WTC11 (cell line): ENCODE measurements around the gene ZDHHC4.

Source experiments
- CREB1 ChIP-seq: sonication (generic); formaldehyde crosslinking; IDR thresholded peaks from 2 replicates; pipeline ENCODE4 v1.8.0; 2023; ENCODE audit warnings: mild to moderate bottlenecking, missing genetic modification reagents
- FOXJ3 ChIP-seq: sonication (generic); formaldehyde crosslinking; IDR thresholded peaks from 2 replicates; pipeline ENCODE4 v1.9.0; 2021; ENCODE audit warnings: missing genetic modification reagents, mild to moderate bottlenecking, borderline replicate concordance
- JUN ChIP-seq: sonication (generic); formaldehyde crosslinking; IDR thresholded peaks from 2 replicates; pipeline ENCODE4 v1.8.0; 2023; ENCODE audit warnings: mild to moderate bottlenecking, missing genetic modification reagents
- NFATC4 ChIP-seq: fragments of 250-450 bp; sonication (Bioruptor Pico); IDR thresholded peaks from 2 replicates; pipeline ENCODE4 v1.9.0; 2021; ENCODE audit warnings: mild to moderate bottlenecking
- RELA ChIP-seq: sonication (generic); formaldehyde crosslinking; IDR thresholded peaks from 2 replicates; pipeline ENCODE4 v1.8.1; 2022; ENCODE audit warnings: missing genetic modification reagents, mild to moderate bottlenecking, borderline replicate concordance
- SP1 ChIP-seq: sonication (generic); formaldehyde crosslinking; conservative IDR thresholded peaks from 2 replicates; pipeline ENCODE4 v1.8.1; 2022; ENCODE audit warnings: missing genetic modification reagents
- TEAD4 ChIP-seq: sonication (generic); formaldehyde crosslinking; IDR thresholded peaks from 2 replicates; pipeline ENCODE4 v1.8.0; 2022; ENCODE audit warnings: mild to moderate bottlenecking, missing genetic modification reagents
- ZNF263 ChIP-seq: sonication (generic); formaldehyde crosslinking; IDR thresholded peaks from 2 replicates; pipeline ENCODE4 v1.8.1; 2022; ENCODE audit warnings: low read depth, mild to moderate bottlenecking, moderate library complexity, missing genetic modification reagents
- ZNF396 ChIP-seq: fragments of 250-450 bp; sonication (Bioruptor Pico); IDR thresholded peaks from 2 replicates; pipeline ENCODE4 v1.8.0; 2021; ENCODE audit warnings: mild to moderate bottlenecking, moderate library complexity, borderline replicate concordance
- TF ChIP-seq, protein P1 (sequence below): fragments of 200-600 bp; IDR thresholded peaks from 2 replicates; pipeline ENCODE4 v1.8.0; 2022; ENCODE audit warnings: antibody characterized with exemption
- TF ChIP-seq, protein P2 (sequence below): sonication (generic); formaldehyde crosslinking; IDR thresholded peaks from 2 replicates; pipeline ENCODE4 v1.8.1; 2023; ENCODE audit warnings: mild to moderate bottlenecking, missing genetic modification reagents
- TF ChIP-seq, protein P3 (sequence below): sonication (generic); formaldehyde crosslinking; IDR thresholded peaks from 2 replicates; pipeline ENCODE4 v1.8.0; 2022; ENCODE audit warnings: mild to moderate bottlenecking, missing genetic modification reagents
- TF ChIP-seq, protein P4 (sequence below): sonication (generic); formaldehyde crosslinking; IDR thresholded peaks from 2 replicates; pipeline ENCODE4 v1.8.1; 2022; ENCODE audit warnings: mild to moderate bottlenecking, moderate library complexity, missing genetic modification reagents

DNA sequence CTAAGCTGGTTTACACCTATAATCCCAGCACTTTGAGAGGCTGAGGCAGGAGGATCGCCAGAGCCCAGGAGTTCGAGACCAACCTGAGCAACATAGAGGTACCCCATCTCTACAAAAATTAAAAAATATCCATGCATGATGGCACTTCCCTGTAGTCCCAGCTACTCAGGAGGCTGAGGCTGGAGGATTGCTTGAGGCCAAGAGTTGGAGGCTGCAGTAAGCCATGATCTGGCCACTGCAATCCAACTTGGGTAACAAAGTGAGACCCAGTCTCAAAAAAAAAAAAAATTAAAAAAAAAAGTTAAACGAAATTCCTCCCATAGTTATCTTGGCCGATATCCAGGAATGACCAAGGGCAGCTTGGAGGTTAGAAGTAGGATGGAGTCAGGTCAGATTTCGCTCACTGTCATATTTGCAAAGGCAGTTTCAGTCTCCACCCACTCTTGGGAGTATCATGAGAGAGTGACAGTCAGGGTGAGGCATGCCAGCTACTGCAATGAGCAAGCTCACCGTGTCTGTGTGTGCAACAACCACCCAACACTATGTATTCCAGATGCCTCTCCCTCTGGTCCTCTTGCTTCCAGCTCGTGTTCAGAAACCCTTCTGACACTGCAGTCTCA, 6.0 kb upstream of the ZDHHC4 start:
- TF ChIP-seq ZNF396 (no peak), TEAD4 (CRISPR knock-in tag) (no peak), JUN (CRISPR knock-in tag) (no peak), FOXJ3 (CRISPR knock-in tag) (no peak), RELA (CRISPR knock-in tag) (no peak), CREB1 (CRISPR knock-in tag) (no peak), NFATC4 (CRISPR knock-in tag) (no peak), SP1 (CRISPR knock-in tag) (no peak), ZNF263 (CRISPR knock-in tag) (no peak)
- TF ChIP-seq, protein P1, sequence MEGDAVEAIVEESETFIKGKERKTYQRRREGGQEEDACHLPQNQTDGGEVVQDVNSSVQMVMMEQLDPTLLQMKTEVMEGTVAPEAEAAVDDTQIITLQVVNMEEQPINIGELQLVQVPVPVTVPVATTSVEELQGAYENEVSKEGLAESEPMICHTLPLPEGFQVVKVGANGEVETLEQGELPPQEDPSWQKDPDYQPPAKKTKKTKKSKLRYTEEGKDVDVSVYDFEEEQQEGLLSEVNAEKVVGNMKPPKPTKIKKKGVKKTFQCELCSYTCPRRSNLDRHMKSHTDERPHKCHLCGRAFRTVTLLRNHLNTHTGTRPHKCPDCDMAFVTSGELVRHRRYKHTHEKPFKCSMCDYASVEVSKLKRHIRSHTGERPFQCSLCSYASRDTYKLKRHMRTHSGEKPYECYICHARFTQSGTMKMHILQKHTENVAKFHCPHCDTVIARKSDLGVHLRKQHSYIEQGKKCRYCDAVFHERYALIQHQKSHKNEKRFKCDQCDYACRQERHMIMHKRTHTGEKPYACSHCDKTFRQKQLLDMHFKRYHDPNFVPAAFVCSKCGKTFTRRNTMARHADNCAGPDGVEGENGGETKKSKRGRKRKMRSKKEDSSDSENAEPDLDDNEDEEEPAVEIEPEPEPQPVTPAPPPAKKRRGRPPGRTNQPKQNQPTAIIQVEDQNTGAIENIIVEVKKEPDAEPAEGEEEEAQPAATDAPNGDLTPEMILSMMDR = no peak
- TF ChIP-seq, protein P2, sequence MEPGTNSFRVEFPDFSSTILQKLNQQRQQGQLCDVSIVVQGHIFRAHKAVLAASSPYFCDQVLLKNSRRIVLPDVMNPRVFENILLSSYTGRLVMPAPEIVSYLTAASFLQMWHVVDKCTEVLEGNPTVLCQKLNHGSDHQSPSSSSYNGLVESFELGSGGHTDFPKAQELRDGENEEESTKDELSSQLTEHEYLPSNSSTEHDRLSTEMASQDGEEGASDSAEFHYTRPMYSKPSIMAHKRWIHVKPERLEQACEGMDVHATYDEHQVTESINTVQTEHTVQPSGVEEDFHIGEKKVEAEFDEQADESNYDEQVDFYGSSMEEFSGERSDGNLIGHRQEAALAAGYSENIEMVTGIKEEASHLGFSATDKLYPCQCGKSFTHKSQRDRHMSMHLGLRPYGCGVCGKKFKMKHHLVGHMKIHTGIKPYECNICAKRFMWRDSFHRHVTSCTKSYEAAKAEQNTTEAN (CRISPR knock-in tag) = no peak
- TF ChIP-seq, protein P3, sequence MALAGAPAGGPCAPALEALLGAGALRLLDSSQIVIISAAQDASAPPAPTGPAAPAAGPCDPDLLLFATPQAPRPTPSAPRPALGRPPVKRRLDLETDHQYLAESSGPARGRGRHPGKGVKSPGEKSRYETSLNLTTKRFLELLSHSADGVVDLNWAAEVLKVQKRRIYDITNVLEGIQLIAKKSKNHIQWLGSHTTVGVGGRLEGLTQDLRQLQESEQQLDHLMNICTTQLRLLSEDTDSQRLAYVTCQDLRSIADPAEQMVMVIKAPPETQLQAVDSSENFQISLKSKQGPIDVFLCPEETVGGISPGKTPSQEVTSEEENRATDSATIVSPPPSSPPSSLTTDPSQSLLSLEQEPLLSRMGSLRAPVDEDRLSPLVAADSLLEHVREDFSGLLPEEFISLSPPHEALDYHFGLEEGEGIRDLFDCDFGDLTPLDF (CRISPR knock-in tag) = no peak
- TF ChIP-seq, protein P4, sequence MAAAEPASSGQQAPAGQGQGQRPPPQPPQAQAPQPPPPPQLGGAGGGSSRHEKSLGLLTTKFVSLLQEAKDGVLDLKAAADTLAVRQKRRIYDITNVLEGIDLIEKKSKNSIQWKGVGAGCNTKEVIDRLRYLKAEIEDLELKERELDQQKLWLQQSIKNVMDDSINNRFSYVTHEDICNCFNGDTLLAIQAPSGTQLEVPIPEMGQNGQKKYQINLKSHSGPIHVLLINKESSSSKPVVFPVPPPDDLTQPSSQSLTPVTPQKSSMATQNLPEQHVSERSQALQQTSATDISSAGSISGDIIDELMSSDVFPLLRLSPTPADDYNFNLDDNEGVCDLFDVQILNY = no peak
